HG02798 (cell line): ENCODE measurements around the gene ANAPC5.

Experiments used
- ATAC-seq: cut with Tn5 transposase; IDR thresholded peaks from one replicate; pipeline ENCODE4 v1.9.1; 2021; ENCODE audit warnings: mild to moderate bottlenecking; ENCODE audit not compliant: unreplicated experiment, poor library complexity

The ANAPC5 gene

DNA sequence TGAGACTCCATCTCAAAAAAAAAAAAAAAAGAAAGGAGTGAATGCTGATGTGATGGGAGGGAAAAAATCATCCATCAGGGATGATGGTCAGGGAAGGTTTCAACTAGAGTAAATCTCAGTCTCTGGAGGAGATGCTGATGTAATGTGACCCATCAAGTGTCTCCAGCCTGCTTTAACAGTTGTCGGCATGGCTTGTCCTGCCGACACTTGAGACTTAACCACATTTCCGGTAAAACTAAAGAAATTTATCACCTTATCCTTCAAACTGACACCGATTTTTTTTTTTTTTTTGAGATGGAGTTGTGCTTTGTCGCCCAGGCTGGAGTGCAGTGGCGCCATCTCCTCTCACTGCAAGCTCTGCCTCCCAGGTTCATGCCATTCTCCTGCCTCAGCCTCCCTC, 21.5 kb upstream of the ANAPC5 start:
- no peak for ATAC-seq

- no peak for ATAC-seq
Observed at GRCh38 chr12:121371404-121371803, 19.2 kb upstream of the ANAPC5 start.

- no peak for ATAC-seq
Observed at GRCh38 chr12:121366063-121366459, 13.8 kb upstream of the ANAPC5 start.

DNA sequence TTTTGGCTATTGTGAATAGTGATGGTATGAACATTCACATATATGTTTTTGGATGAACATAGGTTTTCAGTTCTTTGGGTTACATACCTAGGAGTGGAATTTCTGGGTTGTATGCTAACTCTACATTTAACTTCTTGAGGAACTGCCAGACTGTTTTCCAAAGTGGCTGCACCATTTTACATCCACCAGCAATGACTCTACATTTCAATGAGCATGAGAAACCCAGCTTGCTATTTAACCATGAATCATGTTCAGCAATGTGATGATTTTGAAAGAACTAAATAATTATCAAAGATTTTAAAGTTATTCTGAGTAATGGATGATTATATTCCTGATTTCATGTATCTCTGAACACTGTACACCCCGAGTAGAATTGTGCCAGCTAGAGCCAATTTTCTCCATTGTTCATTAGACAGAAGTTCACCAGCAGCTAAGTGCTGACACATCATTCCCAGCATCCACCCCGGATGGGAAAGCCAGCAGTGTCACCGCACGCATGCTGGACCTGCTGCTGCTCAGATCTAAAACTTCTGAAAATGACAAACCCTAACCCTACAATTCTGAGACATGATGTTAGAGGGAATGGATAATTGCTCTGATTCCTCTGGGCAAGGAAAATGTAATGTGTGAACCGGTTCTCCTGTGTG, 13.3 kb upstream of the ANAPC5 start:
- no peak for ATAC-seq

DNA sequence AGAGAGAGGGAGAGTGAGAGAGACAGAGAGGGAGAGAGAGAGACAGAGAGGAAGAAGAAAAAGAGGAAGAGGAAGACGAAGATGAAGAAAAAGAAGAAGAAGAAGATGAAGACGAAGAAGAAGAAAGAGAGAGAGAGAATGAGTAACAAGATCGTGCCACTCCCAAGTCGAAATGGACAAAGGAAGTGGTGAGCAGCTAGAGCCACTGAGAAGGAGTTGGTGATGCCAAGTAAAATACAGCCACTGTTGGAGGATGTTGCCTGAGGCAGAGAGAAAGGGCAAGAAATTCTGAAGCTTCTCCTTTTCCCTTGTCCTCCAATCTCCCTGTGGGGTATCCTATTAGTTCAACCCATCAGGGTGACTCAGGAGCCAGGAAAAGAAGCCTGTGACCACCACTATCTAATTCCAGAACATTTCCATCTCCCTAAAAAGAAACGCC, 12.5 kb upstream of the ANAPC5 start:
- no peak for ATAC-seq

DNA sequence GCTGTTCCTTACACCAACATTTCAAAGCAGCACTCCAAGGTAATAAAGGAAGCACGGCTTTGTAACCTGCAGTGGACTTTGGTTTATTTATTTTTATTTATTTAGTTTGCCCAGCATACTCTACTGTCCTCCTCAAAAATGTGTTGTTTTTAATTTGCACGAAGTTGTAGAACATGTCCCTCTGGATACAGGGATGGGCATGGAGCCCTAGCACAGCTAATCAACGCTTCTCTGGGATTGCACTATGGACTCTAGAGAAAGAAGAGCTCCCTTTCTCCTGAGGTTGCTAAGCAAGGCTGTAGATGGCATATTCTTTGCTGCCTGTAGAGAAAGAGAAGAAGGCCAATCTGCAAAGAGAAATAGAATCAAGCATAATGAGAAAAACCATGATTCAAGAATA, 5.9 kb upstream of the ANAPC5 start:
- no peak for ATAC-seq

GRCh38 chr12:121357331-121357730, 5.1 kb upstream of the ANAPC5 start:
- ATAC-seq: no peak

DNA sequence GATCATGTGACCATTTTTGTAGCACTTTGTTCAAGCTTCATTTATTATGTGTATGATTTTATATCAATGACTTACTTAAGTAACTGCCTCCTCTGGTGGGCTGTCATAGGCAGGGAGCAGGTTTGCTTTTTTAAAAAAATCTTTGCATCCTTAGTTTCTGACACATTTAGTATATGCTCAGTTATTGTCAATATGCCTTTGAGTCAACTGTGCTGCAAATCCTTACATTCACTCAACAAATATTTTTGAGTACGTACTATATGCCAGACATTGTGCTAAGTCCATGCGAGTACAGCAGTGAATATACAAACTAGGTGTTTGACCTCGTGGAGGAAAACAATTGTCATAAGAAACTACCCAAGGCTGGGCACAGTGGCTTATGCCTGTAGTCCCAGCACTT, 4.4 kb upstream of the ANAPC5 start:
- no peak for ATAC-seq

DNA sequence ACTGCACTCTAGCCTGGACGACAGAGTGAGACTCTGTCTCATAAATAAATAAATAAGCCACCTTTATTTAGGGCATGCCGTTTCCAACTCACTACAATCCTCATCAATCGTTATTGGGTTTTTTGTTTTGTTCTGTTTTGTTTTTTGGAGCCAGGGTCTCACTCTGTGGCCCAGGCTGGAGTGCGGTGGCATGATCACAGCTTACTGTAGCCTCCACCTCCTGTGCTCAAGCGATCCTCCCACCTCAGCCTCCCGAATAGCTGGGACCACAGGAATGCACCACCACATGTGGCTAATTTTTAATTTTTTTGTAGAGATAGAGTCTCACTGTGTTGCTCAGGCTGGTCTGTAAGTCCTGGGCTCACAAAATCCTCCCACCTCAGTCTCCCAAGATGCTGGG, 3.6 kb upstream of the ANAPC5 start:
- ATAC-seq: no peak

DNA sequence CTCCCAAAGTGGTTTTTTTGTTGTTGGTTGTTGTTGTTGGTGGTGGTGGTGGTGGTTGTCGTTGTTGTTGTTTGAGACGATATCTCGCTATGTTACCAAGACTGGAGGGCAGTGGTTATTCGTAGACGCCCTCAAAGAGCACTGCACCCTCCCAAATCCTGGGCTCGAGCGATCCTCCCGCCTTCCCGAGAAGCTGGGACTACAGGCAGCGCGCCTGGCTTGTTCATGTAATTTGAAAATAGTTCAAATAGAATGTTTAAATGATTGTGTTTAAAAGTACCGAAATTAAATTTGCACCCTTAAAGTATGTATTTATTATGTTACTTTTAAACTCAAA, 439 bp upstream of the ANAPC5 start:
- no peak for ATAC-seq

- ATAC-seq: no peak
Observed at GRCh38 chr12:121346747-121347146, 5.5 kb downstream of the ANAPC5 start.

- ATAC-seq: no peak
Observed at GRCh38 chr12:121345151-121345815, 6.9 kb downstream of the ANAPC5 start.

GRCh38 chr12:121344506-121344905, 7.7 kb downstream of the ANAPC5 start:
- ATAC-seq: no peak

- no peak for ATAC-seq
Observed at GRCh38 chr12:121337416-121337815, 14.8 kb downstream of the ANAPC5 start.

DNA sequence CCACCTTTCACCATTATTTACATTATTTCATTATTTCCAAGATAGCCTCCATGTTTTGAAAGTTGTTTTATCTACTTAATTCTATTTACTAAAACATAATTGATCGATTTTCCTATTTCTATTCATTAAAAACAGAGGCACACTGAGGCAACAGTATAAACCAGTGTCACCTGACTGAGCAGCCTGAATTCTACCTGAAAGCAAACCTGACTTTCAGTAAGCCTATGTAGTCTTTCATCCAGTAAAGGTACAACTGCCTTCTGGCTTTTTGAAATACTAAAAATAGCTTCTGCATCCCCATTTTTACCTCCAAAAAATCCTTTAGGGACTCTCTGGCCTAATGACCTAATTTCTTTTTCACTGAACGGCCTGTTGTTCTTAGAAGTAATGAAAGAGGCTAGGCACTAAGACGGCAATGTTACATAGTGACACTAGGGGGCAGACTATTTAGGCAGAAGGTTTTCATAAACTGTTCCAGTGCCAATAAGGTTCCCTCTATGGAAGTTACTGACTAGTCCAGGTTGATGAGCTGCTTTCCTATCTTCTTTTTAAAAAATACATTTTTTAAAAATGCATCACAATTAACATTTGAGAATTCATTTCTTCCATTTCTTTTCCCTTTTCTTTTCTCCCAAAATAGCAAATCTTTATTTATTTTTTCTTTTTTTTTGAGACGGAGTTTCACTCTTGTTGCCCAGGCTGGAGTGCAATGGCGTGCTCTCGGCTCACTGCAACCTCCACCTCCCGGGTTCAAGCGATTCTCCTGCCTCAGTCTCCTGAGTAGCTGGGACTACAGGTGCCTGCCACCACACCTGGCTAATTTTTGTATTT, 17.5 kb downstream of the ANAPC5 start:
- no peak for ATAC-seq

- no peak for ATAC-seq
Observed at GRCh38 chr12:121333747-121334146, 18.5 kb downstream of the ANAPC5 start.

- no peak for ATAC-seq
Observed at GRCh38 chr12:121331248-121331647, 21.0 kb downstream of the ANAPC5 start.

- ATAC-seq: no peak
Observed at GRCh38 chr12:121330692-121331091, 21.5 kb downstream of the ANAPC5 start.

DNA sequence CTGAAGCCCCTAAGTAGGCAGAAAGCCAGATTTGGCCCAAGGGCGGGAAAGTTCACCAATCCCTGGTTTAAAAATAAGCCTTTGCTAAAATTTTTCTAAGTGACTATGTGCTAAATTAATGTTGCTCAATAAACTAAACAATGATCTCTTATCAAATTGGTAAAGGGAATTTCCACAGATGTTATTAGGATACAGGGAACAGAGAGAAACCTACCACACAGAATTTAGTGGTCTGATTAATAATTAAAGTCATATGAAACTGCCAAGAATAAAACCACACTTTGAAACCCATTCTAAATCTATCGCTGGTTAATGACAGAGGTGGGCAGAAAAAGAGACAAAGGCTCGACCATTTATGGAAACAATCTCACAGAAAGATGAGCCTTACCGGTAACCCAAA, 22.0 kb downstream of the ANAPC5 start:
- ATAC-seq: no peak

DNA sequence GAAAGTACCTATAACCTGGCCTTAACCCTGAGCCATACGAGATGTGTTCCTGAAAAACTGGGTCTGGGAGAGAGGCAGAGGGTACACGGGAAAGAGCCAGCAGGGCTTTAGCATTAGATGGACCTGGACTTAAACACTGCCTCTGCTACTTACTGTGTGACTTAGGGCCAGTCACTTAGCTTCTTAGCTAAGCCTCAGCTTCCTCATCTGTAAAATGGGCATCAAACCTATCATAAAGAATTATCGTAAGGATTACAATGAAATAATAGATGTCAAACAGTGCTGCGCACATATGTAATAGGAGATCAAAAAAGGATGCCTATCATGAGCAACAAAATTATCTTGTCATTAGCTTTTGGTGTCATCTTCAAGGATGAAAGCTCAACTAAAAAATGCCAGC, 23.6 kb downstream of the ANAPC5 start:
- no peak for ATAC-seq

GRCh38 chr12:121326996-121327674, 25.1 kb downstream of the ANAPC5 start:
- ATAC-seq: no peak
